Activated gamma-delta T cell treated with anti-CD3 and anti-CD28 coated beads, Interleukin-2, amount 50 U/mL, for 16 hours (primary cell): ENCODE results near the gene NHERF2.

Experiments used
- DNase-seq: peaks from one replicate; pipeline ENCODE4 v3.0.0-alpha.2; 2020; ENCODE audit warnings: low read depth

NHERF2 gene

GRCh38 chr16:2026461-2027023, at the start of gene NHERF2:
Gene NHERF2 (plus strand): TSS chr16:2026902. CDS start chr16:2027006, 104 bp downstream.
- no peak for DNase-seq

DNA sequence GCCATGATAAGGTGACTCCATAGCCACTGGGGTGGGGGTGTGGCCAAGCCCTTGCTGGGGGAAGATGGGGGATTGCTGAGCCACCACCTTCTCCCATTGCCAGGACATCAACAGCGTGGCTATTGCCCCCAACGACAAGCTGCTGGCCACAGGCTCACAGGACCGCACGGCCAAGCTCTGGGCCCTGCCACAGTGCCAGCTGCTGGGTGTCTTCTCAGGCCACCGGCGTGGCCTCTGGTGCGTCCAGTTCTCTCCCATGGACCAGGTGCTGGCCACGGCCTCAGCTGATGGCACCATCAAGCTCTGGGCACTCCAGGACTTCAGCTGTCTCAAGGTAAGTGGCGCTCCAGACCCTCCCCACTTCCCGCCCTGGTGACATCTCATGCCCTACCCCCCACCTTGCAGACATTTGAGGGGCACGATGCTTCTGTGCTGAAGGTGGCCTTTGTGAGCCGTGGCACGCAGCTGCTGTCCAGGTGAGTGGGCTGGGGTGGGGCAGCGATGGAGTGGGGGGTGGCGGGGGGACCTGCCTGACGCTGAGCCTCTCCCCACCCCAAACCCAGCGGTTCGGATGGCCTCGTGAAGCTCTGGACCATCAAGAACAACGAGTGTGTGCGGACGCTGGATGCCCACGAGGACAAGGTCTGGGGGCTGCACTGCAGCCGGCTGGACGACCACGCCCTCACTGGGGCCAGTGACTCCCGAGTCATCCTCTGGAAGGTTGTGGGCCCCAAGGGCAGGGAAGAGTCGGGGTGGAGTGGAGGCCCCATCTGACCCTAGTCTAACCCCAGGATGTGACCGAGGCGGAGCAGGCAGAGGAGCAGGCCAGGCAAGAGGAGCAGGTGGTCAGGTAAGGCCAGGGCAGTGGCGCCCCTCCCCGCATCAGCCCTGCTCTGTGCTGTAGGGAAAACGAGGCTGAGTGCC, 49.5 kb upstream of the NHERF2 start:
- no peak for DNase-seq

GRCh38 chr16:1977875-1978268, 48.8 kb upstream of the NHERF2 start:
- no peak for DNase-seq

GRCh38 chr16:1978476-1979120, 48.1 kb upstream of the NHERF2 start:
- no peak for DNase-seq

DNA sequence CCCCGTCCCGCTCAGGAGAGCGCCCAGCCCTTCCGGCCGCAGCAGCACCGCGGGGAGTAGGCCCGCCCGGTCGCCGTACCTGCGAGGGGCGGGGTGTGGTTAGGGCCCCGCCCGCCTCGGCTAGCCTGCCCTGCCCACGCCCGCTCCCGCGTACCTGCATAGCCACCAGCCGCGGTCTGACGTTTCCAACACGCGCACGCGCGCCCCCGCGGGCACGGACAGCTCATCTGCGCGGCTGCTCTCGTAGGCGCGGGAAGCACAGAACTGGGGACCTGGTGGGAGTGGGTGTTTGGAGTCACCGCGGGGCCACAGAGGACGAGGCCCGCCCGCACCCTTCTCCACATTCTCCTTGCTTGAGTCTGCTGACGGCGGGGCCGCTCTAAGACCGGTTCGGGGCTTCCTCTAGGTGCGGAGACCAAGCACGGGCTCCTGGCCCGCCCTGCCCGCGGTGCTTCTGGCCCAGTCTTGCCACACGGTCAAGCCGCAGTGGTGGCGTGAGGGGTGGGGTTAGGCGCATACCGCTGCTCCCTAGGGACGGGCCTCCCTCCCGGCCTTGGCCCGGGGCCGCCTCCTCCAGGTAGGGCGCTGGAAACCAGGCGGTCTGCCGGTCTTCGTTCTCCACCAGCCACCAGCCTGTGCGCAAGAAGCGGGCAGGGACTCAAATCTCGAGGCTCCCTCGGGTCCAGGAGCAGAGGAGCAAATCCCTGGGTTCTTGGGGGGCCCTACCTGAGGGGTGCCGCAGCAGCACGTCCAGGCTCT, 47.3 kb upstream of the NHERF2 start:
- no peak for DNase-seq

DNA sequence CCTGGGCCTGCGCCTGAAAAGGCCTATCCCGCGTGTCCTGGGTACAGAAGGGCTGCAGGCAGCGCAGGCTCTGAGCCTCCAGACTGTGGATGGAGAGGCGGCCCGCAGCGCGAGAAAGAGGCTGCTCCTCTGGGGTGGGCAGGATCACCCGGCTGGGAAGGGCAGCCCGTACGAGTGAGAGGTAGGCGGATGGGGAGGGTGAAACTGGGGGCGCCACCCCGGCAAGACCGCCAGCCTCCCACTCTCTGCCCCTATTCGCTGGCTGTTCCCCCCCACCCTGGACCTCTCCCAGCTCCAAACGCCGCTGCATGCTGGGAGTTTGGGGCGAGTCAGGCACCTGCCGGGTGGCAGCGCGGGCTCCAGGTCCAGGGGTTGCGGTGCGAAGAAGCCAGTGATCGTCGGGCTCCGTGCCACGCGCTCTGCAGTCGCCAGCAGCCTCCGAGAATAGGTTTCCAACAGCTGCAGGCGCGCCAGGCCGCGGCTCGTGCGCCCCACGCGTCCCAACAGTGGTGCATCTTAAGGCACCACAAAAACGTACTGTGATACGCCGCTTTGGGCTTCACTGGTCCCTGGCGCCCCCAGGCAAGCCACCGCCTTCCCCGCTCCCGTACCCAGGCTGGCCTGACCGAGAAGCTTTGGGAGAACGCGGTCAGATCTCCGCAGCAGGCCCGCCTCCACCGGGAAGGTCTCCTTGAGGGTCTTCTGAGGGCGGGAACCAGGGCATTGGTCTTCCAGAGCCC, 46.5 kb upstream of the NHERF2 start:
- DNase-seq = no peak

GRCh38 chr16:1980770-1981087, 46.0 kb upstream of the NHERF2 start:
- no peak for DNase-seq

GRCh38 chr16:1981398-1981836, 45.3 kb upstream of the NHERF2 start, which contains the start of gene NOXO1:
Gene NOXO1 (minus strand): TSS chr16:1981469. CDS start chr16:1981179, 290 bp downstream.
- DNase-seq = no peak

GRCh38 chr16:1982013-1982433, 44.7 kb upstream of the NHERF2 start:
- DNase-seq = no peak

GRCh38 chr16:1982991-1983543, 43.6 kb upstream of the NHERF2 start:
- DNase-seq = no peak

DNA sequence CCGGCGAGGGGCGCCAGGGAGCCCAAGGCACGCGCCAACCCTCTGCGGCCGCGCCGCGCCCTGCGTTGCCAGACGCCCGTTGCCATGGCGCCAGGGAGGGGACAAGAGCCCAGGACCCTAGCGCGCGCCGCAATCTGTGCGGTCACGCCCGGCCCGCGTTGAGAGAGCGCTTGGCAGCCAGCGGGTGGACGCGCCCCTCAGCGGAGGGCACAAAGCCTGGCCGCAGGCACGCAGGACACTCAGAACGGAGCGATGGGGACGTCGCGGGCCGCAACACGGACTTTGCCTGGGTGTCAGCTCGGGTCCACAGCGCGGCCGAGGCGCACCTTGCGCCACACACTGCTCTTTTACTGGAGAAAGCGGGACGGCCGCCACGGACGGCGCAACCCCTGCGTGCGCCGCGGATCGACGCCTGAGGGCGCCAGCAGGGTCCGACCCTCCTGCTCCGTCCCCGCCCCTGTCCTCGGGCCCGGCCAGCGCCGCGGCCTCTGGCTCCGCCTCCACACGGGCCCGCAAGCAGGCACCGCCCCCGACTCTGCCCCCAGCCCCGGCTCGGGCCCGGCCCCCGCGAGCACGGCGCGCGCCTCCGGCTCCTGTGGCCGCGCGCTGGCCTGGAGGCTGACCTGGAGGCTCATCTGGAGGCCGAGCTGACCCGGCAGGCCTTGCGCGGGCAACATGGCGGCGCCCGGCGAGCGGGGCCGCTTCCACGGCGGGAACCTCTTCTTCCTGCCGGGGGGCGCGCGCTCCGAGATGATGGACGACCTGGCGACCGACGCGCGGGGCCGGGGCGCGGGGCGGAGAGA, 43.0 kb upstream of the NHERF2 start, which contains the start of gene GFER:
Gene GFER, plus strand, starts transcription at position 650 of the 803 bp plus-strand sequence. Its CDS starts 26 bp downstream, at position 676.
- no peak for DNase-seq

- no peak for DNase-seq
Measured at GRCh38 chr16:1984347-1985225, 42.1 kb upstream of the NHERF2 start.

DNA sequence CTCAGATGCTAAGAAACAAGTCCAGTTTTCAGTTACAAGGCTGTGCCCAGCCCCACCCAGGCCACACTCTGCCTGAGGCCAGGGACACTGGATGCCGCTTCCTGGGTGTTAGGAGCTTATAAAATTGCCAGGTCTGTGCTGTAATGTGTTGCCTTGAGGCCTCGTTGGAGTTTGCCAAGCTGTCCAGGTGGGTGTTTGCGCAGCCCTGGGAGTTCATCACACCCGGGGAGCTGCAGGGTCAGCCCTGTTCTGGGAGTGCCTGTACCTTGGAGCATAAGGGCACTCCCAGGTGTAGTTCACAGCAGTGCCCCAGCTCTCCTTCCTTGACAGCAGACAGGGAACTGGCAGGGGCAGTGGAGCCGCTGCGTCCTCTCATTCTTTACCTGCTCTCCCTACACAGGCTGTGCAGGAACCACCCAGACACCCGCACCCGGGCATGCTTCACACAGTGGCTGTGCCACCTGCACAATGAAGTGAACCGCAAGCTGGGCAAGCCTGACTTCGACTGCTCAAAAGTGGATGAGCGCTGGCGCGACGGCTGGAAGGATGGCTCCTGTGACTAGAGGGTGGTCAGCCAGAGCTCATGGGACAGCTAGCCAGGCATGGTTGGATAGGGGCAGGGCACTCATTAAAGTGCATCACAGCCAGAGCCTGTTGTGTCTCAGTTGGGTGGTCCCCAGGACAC, 41.1 kb upstream of the NHERF2 start:
- no peak for DNase-seq

DNA sequence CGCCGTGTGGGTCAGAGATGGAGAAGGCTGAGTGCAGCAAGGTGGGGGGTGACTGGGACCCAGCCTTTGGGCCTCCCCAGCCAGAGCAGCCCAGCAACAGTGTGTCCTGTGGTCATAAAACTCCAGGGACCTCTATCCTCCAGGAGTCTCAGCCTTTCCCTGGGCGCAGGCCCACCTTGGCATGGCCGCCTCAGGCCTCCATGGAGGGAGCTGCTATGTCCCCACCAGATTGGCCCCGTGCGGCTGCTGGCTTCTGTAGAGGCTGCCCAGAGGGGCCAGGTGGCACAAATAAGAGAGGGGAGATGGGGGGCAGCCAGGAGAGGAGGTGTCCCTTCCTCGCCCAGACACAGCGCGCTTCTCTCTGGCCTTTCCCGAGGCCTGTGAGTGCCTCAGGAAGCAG, 39.5 kb upstream of the NHERF2 start:
- no peak for DNase-seq

DNA sequence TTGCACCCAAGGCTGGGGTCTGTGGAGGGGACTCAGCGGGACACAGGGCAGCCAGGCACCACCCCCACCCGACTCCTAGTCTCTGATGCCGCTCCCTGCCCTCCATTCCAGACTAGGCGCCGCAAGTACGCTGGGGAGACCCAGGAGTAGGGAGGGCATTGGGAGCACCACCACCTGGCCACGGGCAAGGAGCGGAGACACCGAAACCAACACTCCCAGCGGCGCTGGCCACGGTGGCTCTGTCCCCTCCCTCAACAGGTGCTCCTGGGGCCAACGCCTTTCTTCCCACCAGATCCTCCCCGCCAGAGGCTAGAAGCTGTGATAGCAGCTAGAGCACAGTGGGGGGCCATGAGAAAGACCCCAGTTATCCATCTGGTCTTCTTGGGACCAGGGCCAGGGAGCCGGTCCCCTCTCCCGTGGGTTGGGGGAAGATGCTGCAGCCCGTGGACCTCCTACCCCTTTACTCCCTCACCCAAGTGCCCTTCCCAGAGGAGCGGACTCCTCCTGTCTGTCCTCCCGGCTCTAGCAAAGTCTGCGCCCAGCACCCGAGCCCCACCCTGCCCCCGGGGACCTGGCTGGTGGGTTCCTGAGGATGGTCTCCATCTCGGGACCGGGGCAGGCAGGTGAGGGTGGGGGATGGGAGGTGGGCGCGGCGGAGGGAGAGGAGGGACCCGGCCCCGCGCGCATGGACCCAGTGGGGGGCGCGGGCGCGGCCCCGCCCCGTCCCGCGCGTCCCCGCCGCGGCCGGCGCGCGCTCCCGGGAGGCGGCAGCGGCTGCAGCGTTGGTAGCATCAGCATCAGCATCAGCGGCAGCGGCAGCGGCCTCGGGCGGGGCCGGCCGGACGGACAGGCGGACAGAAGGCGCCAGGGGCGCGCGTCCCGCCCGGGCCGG, 37.2 kb upstream of the NHERF2 start, which contains the start of gene SYNGR3:
Gene SYNGR3, plus strand, starts transcription at position 762 of the 892 bp plus-strand sequence. CDS start 133 bp downstream, outside the sequence.
- no peak for DNase-seq

GRCh38 chr16:1990101-1990350, 36.7 kb upstream of the NHERF2 start:
- DNase-seq = no peak

DNA sequence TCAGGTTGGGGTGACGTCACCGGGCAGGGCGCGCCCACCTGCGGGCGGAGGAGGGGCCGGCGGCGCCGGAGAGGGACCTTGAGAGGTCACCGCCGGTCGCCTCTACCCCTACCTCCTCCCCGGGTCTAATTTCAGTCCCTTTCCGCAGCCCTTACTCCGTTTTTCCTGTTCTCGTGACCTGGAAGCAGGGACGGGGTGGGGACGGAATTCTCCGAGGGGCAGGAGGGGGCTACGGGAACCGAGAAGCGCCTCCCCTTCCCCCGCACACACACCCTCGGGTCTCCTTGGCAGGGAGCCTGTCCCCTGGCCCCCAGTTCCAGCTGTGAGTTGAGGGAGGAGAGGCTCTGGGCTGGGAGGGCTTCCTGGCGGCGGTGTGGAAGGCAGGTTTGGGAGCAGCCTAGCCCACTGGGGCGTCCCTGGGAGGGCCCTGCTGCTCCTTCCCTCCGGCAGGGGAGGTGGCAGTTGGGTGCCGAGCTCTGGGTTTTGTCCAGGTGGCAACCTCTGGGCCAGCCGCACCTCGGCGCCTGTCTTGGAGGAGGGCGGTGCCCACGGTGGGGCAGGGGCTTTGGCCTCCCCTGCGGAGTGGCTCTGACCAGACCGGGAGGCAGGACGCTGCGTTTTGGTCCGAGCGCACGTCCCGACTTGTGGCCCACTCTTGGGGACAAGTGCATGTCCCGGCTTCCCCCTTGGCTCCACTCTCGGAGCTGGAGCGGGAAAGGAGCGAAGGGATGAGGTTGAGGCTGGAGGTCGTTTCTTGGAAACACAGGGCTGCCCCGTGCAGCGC, 36.2 kb upstream of the NHERF2 start:
- DNase-seq = no peak
